Choroid plexus epithelial cell (primary cell): Measurements from ENCODE around the gene SURF6.

Experiments used
- DNase-seq: peaks from one replicate; pipeline ENCODE4 v3.0.0-alpha.2; 2010; ENCODE audit warnings: low read depth
- H3K4me3 ChIP-seq: 2 replicates; pipeline ENCODE4 v1.5.1; 2011; ENCODE audit warnings: low read depth, mild to moderate bottlenecking, control low read depth, low read length, moderate library complexity
- CTCF ChIP-seq: conservative IDR thresholded peaks from 2 replicates; pipeline ENCODE4 v1.5.1; 2011; ENCODE audit warnings: low read depth, mild to moderate bottlenecking, control low read depth, inconsistent platforms, low read length, moderate library complexity

The SURF6 gene

GRCh38 chr9:133374612-133375115 lies 38.7 kb upstream of the SURF6 start:
- H3K4me3 ChIP-seq = peak overlapping the region; percentile 83
- DNase-seq = peak; percentile 72
- TF ChIP-seq CTCF = no peak

- TF ChIP-seq CTCF = no peak
- no peak overlapping the region for H3K4me3 ChIP-seq
- no peak for DNase-seq
Measured at GRCh38 chr9:133372144-133372543, 36.2 kb upstream of the SURF6 start.

- H3K4me3 ChIP-seq = no peak overlapping the region
- peak; percentile 58 for DNase-seq
Measured at GRCh38 chr9:133371261-133371711, 35.3 kb upstream of the SURF6 start.

GRCh38 chr9:133370685-133371084 lies 34.7 kb upstream of the SURF6 start:
- H3K4me3 ChIP-seq = no peak overlapping the region
- DNase-seq = no peak
- no peak for TF ChIP-seq CTCF

More at GRCh38 chr9:133371261-133371711, 35.3 kb upstream of the SURF6 start:
- peak; percentile 23 for TF ChIP-seq CTCF

- no peak overlapping the region for H3K4me3 ChIP-seq
- no peak for TF ChIP-seq CTCF
- no peak for DNase-seq
Measured at GRCh38 chr9:133369933-133370332, 33.9 kb upstream of the SURF6 start.

GRCh38 chr9:133369422-133369821 lies 33.4 kb upstream of the SURF6 start:
- no peak for TF ChIP-seq CTCF
- DNase-seq = no peak
- H3K4me3 ChIP-seq = no peak overlapping the region

DNA sequence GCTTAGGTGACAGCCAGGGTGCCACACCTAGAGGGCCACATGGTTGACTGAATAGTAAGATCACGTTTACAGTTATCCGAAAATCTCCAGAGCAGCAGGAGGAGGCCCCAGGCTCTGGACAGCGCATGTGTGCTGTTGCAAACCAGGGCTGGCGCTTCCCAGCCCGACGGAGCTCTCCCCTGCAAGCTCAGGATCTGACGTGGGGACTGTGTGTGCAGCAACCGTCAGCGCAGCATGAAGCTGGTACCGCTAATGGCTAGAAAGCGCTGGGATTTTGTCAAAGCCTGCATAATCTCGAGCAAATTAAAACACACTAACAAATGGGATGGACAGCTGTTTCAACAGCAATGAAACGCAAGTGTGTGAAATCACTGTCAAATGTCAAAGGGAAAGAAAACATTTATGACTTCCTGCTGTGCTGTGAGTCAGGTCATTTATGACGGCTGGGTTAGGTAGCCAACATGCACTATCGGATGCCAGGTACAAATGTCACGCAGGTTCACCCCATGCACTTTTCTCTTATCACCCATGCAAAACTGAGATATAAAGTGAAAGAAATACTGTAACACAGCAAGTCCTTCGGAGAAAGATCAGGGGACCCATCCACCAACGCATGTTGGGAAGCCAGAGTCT lies 32.4 kb upstream of the SURF6 start:
- DNase-seq = peak; percentile 61
- no peak for TF ChIP-seq CTCF
- H3K4me3 ChIP-seq = no peak overlapping the region
